Activated naive CD4-positive, alpha-beta T cell treated with anti-CD3 and anti-CD28 coated beads, Interleukin-2, amount 10 ng/mL, durations not matched to agents 5 hours and 36 hours (primary cell): Measurements from ENCODE around the gene NHLH2. TPM values are rescaled to one million over a fixed set of nuclear protein-coding genes. Genes with fewer than 3 reads are reported as not detected.

Experiments used
- total RNA-seq, 2 experiments: library from RNA; stranded (reverse); gene quantifications; one replicate each; pipeline ENCODE4 v1.2.3, GENCODE V29; 2021

The NHLH2 gene
- not detected for total RNA-seq

GRCh38 chr1:115840605-115841460 lies at the start of gene NHLH2:
NHLH2 (minus strand) TSS chr1:115841126; CDS start chr1:115838372, 2,754 bp downstream.

Other genes with a start within 250 kb of the NHLH2 start
- gene VANGL1, start 199.2 kb downstream of the NHLH2 start, total RNA-seq = 10 to 100 TPM; 11.6 to 12.0 TPM
- gene CASQ2, start 72.4 kb downstream of the NHLH2 start, total RNA-seq = not detected
- gene SLC22A15, start 135.4 kb upstream of the NHLH2 start, total RNA-seq = under 1 TPM; 0.58 to 0.71 TPM